DND-41 (cell line): ENCODE measurements around the gene SAXO1.

Experiments used
- EZH2 ChIP-seq: IDR thresholded peaks from 3 replicates; pipeline ENCODE4 v1.6.1; 2012; ENCODE audit warnings: borderline replicate concordance, low read depth, mild to moderate bottlenecking, moderate library complexity, low read length, inconsistent platforms; ENCODE audit not compliant: severe bottlenecking
- TF ChIP-seq, protein P1 (sequence below): IDR thresholded peaks from 2 replicates; pipeline ENCODE4 v1.5.1; 2012; ENCODE audit warnings: borderline replicate concordance, low read length, moderate library complexity, mild to moderate bottlenecking; ENCODE audit not compliant: poor library complexity, severe bottlenecking; ENCODE audit errors: extremely low read depth

DNA sequence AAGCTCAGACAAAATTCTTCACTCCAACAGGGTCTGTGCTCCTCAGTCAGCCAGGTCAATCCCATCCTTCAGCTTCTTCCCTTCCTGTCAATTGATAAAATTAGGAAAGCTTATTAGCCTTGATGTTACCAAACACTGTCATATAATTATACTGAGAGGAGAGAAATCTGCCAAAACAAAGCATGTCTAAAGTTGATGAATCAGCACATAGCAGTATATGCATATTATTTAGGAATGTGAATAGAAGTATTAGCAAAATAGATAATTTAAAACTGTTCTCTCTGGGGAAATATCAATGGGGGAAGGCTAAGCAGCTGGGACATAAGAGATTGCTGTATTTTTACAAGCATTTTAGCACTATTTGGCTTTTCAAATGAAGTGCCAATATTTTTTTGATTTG is 107.1 kb downstream of the SAXO1 start:
- no peak for TF ChIP-seq EZH2
- TF ChIP-seq, protein P1, sequence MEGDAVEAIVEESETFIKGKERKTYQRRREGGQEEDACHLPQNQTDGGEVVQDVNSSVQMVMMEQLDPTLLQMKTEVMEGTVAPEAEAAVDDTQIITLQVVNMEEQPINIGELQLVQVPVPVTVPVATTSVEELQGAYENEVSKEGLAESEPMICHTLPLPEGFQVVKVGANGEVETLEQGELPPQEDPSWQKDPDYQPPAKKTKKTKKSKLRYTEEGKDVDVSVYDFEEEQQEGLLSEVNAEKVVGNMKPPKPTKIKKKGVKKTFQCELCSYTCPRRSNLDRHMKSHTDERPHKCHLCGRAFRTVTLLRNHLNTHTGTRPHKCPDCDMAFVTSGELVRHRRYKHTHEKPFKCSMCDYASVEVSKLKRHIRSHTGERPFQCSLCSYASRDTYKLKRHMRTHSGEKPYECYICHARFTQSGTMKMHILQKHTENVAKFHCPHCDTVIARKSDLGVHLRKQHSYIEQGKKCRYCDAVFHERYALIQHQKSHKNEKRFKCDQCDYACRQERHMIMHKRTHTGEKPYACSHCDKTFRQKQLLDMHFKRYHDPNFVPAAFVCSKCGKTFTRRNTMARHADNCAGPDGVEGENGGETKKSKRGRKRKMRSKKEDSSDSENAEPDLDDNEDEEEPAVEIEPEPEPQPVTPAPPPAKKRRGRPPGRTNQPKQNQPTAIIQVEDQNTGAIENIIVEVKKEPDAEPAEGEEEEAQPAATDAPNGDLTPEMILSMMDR = no peak
